CD4-positive, alpha-beta T cell treated with Interleukin-12 subunit alpha and Interleukin-12 subunit beta, for 1 hour (primary cell): ENCODE measurements around the gene JOSD2.
"Not testable (repeated sequence)": the region's sequence is repeated elsewhere in the genome, so short reads cannot be mapped to it uniquely, and the experiment has no call there.

ENCODE experiments used
- DNase-seq: peaks from one replicate; pipeline ENCODE4 v3.0.0-alpha.2; 2020

Gene JOSD2

GRCh38 chr19:50546527-50547221 lies 35.7 kb upstream of the JOSD2 start:
- DNase-seq, result no peak

DNA sequence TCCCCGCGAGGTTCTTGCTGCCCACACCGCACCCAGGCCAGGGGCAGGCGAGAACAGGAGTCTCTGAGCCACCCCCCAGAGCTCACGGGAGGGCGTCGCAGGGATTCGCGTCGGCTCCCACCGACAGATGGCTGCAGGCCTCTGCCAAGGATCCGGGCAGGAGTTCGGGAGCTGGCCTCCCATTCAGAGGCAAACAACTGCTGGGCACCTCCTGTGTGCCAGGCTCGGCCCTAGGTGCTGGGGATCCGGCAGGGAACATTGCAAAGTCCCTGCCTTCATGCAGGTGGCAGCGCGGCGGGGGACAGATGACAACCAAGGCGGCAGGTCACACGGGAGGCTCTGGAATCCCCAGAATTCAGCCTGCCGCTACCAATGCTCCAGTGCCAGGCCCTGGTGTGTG lies 32.0 kb upstream of the JOSD2 start:
- DNase-seq, result no peak

- peak; percentile 49 for DNase-seq
Measured at GRCh38 chr19:50537769-50538230, 26.8 kb upstream of the JOSD2 start.

GRCh38 chr19:50537306-50537685 lies 26.3 kb upstream of the JOSD2 start:
- no peak for DNase-seq

DNA sequence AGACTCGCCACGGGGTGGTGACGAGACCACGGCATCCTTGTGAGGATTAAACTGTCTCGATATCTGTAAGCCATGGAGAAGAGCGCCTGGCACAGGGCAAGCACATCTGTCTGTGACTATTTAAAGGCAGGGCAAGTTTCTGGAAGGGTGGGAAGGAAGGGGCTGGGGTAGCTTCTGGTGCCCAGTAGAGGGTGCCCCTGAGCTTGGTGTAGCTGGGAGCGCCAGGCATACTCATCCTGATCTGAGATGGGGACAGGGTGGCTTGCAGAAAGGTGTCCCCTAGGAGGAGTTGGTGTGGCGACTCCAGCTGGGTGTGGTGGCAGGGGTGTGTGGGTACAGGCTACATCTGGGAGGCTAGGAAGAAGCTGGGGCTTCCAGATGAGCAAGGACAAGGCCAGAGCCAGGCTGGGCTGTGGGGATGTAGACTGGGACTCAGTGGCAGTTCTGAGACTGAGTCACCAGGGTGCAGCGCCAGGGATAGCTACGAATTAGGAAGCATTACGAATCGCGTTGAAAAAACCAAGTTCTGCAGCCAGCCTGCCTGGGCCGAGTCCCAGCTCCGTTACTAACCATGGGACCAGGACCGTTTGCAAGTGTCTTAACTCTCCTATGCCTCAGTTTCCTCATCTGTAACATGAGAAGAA lies 25.8 kb upstream of the JOSD2 start:
- no peak for DNase-seq

- no peak for DNase-seq
Measured at GRCh38 chr19:50535672-50536187, 24.7 kb upstream of the JOSD2 start.

DNA sequence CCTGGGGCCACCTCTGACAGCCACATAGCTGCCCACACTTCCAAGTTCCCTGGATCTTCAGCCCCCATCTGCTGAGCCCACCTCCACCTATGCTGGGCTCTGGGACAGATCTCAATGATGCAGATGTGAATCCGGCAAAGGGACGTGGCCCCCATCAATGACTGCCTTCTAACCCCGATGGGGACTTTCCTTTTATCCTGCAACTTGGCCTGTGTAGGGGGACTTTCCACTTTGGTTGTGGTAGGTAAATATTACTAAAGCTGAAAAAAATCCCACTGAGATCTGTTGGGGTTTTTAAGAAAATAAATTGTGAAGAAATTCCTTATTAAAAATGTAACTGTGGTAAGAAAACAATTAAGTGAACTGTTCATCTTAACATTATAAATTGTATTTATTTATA lies 23.5 kb upstream of the JOSD2 start:
- no peak for DNase-seq

DNA sequence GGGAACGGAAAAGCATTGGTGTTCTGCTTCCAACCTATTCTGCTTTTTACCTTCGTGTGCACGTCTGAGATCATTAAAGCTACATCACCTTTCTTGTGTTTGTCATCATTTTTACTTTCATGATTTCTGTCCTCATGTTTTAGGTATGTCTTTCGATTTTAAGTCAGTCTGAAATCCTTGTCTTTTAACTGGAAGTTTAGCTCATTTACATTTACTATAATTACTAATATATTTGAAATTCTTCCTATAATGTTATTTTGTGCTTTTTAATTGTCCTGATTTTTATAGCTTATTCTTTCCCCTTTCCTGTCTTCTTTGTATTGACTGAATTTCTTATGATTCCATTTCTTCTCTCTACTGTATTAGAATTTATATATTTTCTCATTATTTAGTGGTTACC lies 22.0 kb upstream of the JOSD2 start:
- DNase-seq, result no peak

GRCh38 chr19:50531171-50531612 lies 20.2 kb upstream of the JOSD2 start:
- DNase-seq, result no peak

- not testable (repeated sequence) for DNase-seq
Measured at GRCh38 chr19:50528052-50528451, 17.1 kb upstream of the JOSD2 start.

DNA sequence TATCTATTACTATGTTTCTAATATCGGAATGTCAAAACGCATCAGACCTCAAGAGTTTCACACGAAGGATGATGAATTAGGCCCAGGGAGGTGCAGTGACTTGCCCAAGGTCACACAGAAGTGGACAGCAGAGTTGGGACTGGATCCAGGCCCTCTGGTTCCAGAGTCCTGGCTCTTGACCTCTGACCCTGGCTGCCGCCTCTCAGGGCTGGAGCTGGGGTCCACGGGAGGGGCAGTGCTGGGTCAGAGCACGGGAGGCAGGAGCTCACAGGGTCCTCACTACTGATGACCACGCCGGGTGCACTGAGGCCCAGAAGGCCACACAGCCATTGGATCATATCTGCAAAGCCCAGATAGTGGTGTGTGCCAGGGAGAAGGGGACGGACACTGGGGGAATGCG lies 11.9 kb upstream of the JOSD2 start:
- DNase-seq, result no peak

- no peak for DNase-seq
Measured at GRCh38 chr19:50520822-50521465, 10.0 kb upstream of the JOSD2 start.

- DNase-seq, result no peak
Measured at GRCh38 chr19:50519006-50519575, 8.1 kb upstream of the JOSD2 start.

GRCh38 chr19:50518091-50519005 lies 7.4 kb upstream of the JOSD2 start:
- DNase-seq, result no peak

- no peak for DNase-seq
Measured at GRCh38 chr19:50517704-50518075, 6.7 kb upstream of the JOSD2 start.

- no peak for DNase-seq
Measured at GRCh38 chr19:50516964-50517703, 6.1 kb upstream of the JOSD2 start.

- no peak for DNase-seq
Measured at GRCh38 chr19:50516456-50516855, 5.5 kb upstream of the JOSD2 start.

DNA sequence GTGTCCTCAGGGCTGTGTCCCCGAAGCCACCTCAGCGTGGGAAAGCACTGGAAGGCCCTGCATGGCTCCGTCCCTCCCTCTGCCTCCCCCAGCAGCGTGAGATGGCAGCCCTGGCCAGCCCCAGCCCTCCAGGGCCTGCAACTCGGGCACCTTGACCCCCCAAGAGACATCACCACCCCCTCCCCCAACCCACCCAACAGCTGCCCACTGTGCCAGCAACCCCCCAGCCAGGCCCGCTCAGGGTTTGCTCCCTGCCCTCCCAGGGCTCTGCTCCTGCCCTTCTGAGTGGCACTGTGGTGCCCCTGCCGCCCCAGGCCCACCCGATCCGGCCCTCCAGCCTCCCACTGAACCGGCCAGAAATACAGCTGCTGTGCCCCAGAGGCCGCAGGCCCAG lies 4.2 kb upstream of the JOSD2 start:
- no peak for DNase-seq

- DNase-seq, result no peak
Measured at GRCh38 chr19:50514346-50515167, 3.6 kb upstream of the JOSD2 start.

DNA sequence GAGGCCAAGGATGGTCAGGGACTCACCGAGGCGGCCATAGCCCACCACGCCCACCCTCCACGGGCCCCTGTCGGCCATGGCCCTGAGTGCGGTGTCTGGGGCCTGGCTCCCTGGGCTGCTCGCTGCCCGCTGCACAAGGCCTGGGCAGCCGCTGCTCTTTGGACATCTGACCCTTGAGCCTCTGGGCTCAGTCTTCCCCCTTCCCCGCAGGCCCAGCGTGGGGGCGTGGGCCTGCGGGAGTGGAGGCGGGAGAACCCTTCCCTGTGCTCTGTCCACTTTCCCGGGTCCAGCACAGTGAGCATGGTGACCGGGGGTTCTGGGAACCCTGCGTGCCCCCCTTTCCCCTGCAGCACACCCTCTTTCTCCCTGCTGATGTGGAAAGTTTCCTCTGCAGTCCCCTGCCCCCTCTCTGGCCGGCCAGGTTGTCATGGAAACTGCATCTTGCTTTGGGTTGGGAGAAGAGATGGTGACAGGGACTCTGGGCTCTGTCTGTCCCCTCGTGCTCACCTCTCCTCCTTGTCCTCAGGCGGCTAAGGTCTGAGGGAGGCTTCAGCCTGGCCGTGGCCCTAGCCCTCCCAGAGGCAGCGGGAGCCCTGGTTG lies 2.9 kb upstream of the JOSD2 start, which contains the start of gene ASPDH:
Gene ASPDH, minus strand, starts transcription at position 168 of the 600 bp plus-strand sequence. Its CDS starts 90 bp downstream, at position 78.
- no peak for DNase-seq
